Loucy (cell line): ENCODE data around the gene RAB8B.
A peak's percentile ranks its signal among the peaks of the same experiment; 100 is the strongest.

ENCODE experiments used
- H2AFZ ChIP-seq: fragments of 200-600 bp; sonication (generic); 2 replicates; pipeline ENCODE4 v1.6.0; 2016; ENCODE audit warnings: antibody characterized with exemption, mild to moderate bottlenecking, low read length, moderate library complexity
- H3F3A ChIP-seq: fragments of 200-600 bp; 2 replicates; pipeline ENCODE4 v1.6.0; 2016; ENCODE audit warnings: antibody characterized with exemption, low read depth, mild to moderate bottlenecking
- H3K27me3 ChIP-seq: fragments of 200-600 bp; sonication (generic); 2 replicates; pipeline ENCODE4 v1.6.1; 2014; ENCODE audit warnings: low read length, mild to moderate bottlenecking; ENCODE audit not compliant: insufficient read depth, poor library complexity, severe bottlenecking
- H3K36me3 ChIP-seq: fragments of 200-600 bp; sonication (generic); 2 replicates; pipeline ENCODE4 v1.6.1; 2016; ENCODE audit warnings: low read length; ENCODE audit not compliant: insufficient read depth
- H3K4me1 ChIP-seq: fragments of 200-600 bp; sonication (generic); 2 replicates; pipeline ENCODE4 v1.5.1; 2014; ENCODE audit warnings: low read length, mild to moderate bottlenecking; ENCODE audit not compliant: insufficient read depth, poor library complexity, severe bottlenecking
- H3K4me2 ChIP-seq: fragments of 200-600 bp; sonication (generic); 2 replicates; pipeline ENCODE4 v1.6.0; 2014; ENCODE audit warnings: antibody characterized with exemption, low read length, low read depth, mild to moderate bottlenecking; ENCODE audit not compliant: poor library complexity, severe bottlenecking
- H3K4me3 ChIP-seq: fragments of 200-600 bp; sonication (generic); 2 replicates; pipeline ENCODE4 v1.5.1; 2014; ENCODE audit warnings: low read length, mild to moderate bottlenecking, mixed read lengths; ENCODE audit not compliant: poor library complexity, severe bottlenecking
- H3K79me2 ChIP-seq: fragments of 200-600 bp; sonication (generic); 2 replicates; pipeline ENCODE4 v1.6.1; 2014; ENCODE audit warnings: low read length; ENCODE audit not compliant: insufficient read depth
- H3K9ac ChIP-seq: fragments of 200-600 bp; sonication (generic); 2 replicates; pipeline ENCODE4 v1.6.0; 2014; ENCODE audit warnings: mild to moderate bottlenecking, low read depth, low read length, moderate library complexity; ENCODE audit not compliant: poor library complexity, severe bottlenecking
- H3K9me2 ChIP-seq: fragments of 200-600 bp; sonication (generic); replicated peaks from 2 replicates; pipeline ENCODE4 v1.6.1; 2016; ENCODE audit warnings: low read depth, low read length, mixed read lengths
- H3K9me3 ChIP-seq: fragments of 200-600 bp; sonication (generic); 2 replicates; pipeline ENCODE4 v1.6.1; 2014; ENCODE audit warnings: mild to moderate bottlenecking, antibody characterized with exemption, low read length, low read depth; ENCODE audit not compliant: insufficient read depth
- H4K20me1 ChIP-seq: fragments of 200-600 bp; sonication (generic); 2 replicates; pipeline ENCODE4 v1.6.0; 2014; ENCODE audit warnings: antibody characterized with exemption, low read length, mild to moderate bottlenecking; ENCODE audit not compliant: insufficient read depth, poor library complexity, severe bottlenecking
- CTCF ChIP-seq: fragments of 200-600 bp; sonication (generic); conservative IDR thresholded peaks from 2 replicates; pipeline ENCODE4 v1.5.1; 2014; ENCODE audit warnings: mild to moderate bottlenecking, antibody characterized with exemption, low read length
- EZH2phosphoT487 ChIP-seq: fragments of 200-600 bp; IDR thresholded peaks from 2 replicates; pipeline ENCODE4 v1.6.1; 2018; ENCODE audit warnings: antibody characterized with exemption, mild to moderate bottlenecking, moderate library complexity, borderline replicate concordance

RAB8B gene

GRCh38 chr15:63146684-63147083 is 42.7 kb upstream of the RAB8B start:
- Histone ChIP-seq H3K79me2 (no peaks in the 10 kb centered on the region), H3K27me3 (no peaks in the 10 kb centered on the region), H3K9me3 (no peaks in the 10 kb centered on the region), H3K36me3 (no peaks in the 10 kb centered on the region), H3K9me2 (no peaks in the 10 kb centered on the region), H3F3A (no peaks in the 10 kb centered on the region), H4K20me1 (no peaks in the 10 kb centered on the region), H3K4me1 (no peaks in the 10 kb centered on the region), H2AFZ (no peak overlapping the region), H3K4me3 (no peak overlapping the region), H3K4me2 (no peak overlapping the region), H3K9ac (no peak overlapping the region)
- TF ChIP-seq EZH2phosphoT487 (no peak), CTCF (peak; percentile 35; the same call in 1 of the 2 replicates)

- TF ChIP-seq CTCF (no peak), EZH2phosphoT487 (no peak)
- H4K20me1 ChIP-seq: peaks cover 9% of the 10 kb centered on the region
- H3K27me3 ChIP-seq: peaks cover 4% of the 10 kb centered on the region
- no peaks in the 10 kb centered on the region for H3F3A ChIP-seq
- H2AFZ ChIP-seq: no peak overlapping the region
- H3K4me1 ChIP-seq: peaks cover 15% of the 10 kb centered on the region
- H3K36me3 ChIP-seq: peaks cover 6% of the 10 kb centered on the region
- H3K9me3 ChIP-seq: no peaks in the 10 kb centered on the region
- H3K4me3 ChIP-seq: no peak overlapping the region
- H3K4me2 ChIP-seq: no peak overlapping the region
- H3K79me2 ChIP-seq: peaks cover 21% of the 10 kb centered on the region
- H3K9ac ChIP-seq: no peak overlapping the region
- no peaks in the 10 kb centered on the region for H3K9me2 ChIP-seq
These were observed 37.7 kb upstream of the RAB8B start for GRCh38 chr15:63151665-63152064.

- no peak for TF ChIP-seq CTCF
- TF ChIP-seq EZH2phosphoT487: no peak
- peaks cover 6% of the 10 kb centered on the region for H3K36me3 ChIP-seq
- peaks cover 9% of the 10 kb centered on the region for H4K20me1 ChIP-seq
- H3K9me3 ChIP-seq: no peaks in the 10 kb centered on the region
- H3K9ac ChIP-seq: peak overlapping the region; percentile 97
- peaks cover 16% of the 10 kb centered on the region for H3K4me1 ChIP-seq
- H3K4me2 ChIP-seq: peak overlapping the region; percentile 89
- H3F3A ChIP-seq: no peaks in the 10 kb centered on the region
- peaks cover 24% of the 10 kb centered on the region for H3K79me2 ChIP-seq
- H3K4me3 ChIP-seq: peak overlapping the region; percentile 89
- peaks cover 6% of the 10 kb centered on the region for H3K27me3 ChIP-seq
- no peaks in the 10 kb centered on the region for H3K9me2 ChIP-seq
- no peak overlapping the region for H2AFZ ChIP-seq
These were observed 33.9 kb upstream of the RAB8B start for GRCh38 chr15:63155486-63155885.
